Lower leg skin (tissue), 3 donors: ENCODE data around the gene RASAL1.

ENCODE experiments used
- POLR2A ChIP-seq, 2 donors: fragments of 450-650 bp; IDR thresholded peaks; one replicate each; pipeline ENCODE4 v1.6.1; 2016 to 2017; ENCODE audit warnings: antibody characterized with exemption in 2 of 2, mild to moderate bottlenecking in 1 of 2, moderate library complexity in 1 of 2
- TF ChIP-seq, protein P1 (sequence below), 3 donors: fragments of 450-650 bp; IDR thresholded peaks; one replicate each; pipeline ENCODE4 v1.5.1; 2016; ENCODE audit warnings: antibody characterized with exemption in 3 of 3, mild to moderate bottlenecking in 3 of 3, moderate library complexity in 2 of 3

- TF ChIP-seq POLR2A (IDR thresholded peaks at IDR 0.05): no peak
- TF ChIP-seq, protein P1, sequence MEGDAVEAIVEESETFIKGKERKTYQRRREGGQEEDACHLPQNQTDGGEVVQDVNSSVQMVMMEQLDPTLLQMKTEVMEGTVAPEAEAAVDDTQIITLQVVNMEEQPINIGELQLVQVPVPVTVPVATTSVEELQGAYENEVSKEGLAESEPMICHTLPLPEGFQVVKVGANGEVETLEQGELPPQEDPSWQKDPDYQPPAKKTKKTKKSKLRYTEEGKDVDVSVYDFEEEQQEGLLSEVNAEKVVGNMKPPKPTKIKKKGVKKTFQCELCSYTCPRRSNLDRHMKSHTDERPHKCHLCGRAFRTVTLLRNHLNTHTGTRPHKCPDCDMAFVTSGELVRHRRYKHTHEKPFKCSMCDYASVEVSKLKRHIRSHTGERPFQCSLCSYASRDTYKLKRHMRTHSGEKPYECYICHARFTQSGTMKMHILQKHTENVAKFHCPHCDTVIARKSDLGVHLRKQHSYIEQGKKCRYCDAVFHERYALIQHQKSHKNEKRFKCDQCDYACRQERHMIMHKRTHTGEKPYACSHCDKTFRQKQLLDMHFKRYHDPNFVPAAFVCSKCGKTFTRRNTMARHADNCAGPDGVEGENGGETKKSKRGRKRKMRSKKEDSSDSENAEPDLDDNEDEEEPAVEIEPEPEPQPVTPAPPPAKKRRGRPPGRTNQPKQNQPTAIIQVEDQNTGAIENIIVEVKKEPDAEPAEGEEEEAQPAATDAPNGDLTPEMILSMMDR (IDR thresholded peaks at IDR 0.05): no peak
Measured at GRCh38 chr12:113180333-113180732, 44.8 kb upstream of the RASAL1 start.
